Activated T-helper 1 cell treated with anti-CD3 and anti-CD28 coated beads, Interleukin-2, amount 50 U/mL, for 16 hours (primary cell): Measurements from ENCODE around the gene FAM168A.

ENCODE experiments used
- DNase-seq, 2 donors: peaks; one replicate each; pipeline ENCODE4 v3.0.0-alpha.2; 2020; ENCODE audit warnings: low read depth in 1 of 2, low spot score in 1 of 2

Gene FAM168A

GRCh38 chr11:73402834-73403185 is 195.1 kb downstream of the FAM168A start:
- no peak for DNase-seq

GRCh38 chr11:73401924-73402833 is 195.7 kb downstream of the FAM168A start:
- DNase-seq, result no peak

- DNase-seq, result no peak
Measured at GRCh38 chr11:73401217-73401923, 196.5 kb downstream of the FAM168A start.

- DNase-seq, result no peak
Measured at GRCh38 chr11:73400293-73400692, 197.6 kb downstream of the FAM168A start.

- no peak for DNase-seq
Measured at GRCh38 chr11:73399636-73400035, 198.3 kb downstream of the FAM168A start.

GRCh38 chr11:73399159-73399590 is 198.7 kb downstream of the FAM168A start:
- no peak for DNase-seq

- DNase-seq, result no peak
Measured at GRCh38 chr11:73398721-73399120, 199.2 kb downstream of the FAM168A start.

GRCh38 chr11:73398132-73398526 is 199.8 kb downstream of the FAM168A start:
- DNase-seq, result no peak

- DNase-seq, result no peak
Measured at GRCh38 chr11:73397468-73398131, 200.3 kb downstream of the FAM168A start.

GRCh38 chr11:73396985-73397384 is 200.9 kb downstream of the FAM168A start:
- no peak for DNase-seq

GRCh38 chr11:73396251-73396930 is 201.5 kb downstream of the FAM168A start:
- no peak for DNase-seq

- no peak for DNase-seq
Measured at GRCh38 chr11:73395297-73396208, 202.4 kb downstream of the FAM168A start.

- no peak for DNase-seq
Measured at GRCh38 chr11:73394416-73395296, 203.3 kb downstream of the FAM168A start.

GRCh38 chr11:73393479-73394415 is 204.2 kb downstream of the FAM168A start:
- DNase-seq, result peak; percentile 32 to 35

- no peak for DNase-seq
Measured at GRCh38 chr11:73393011-73393380, 204.9 kb downstream of the FAM168A start.

- no peak for DNase-seq
Measured at GRCh38 chr11:73392108-73393010, 205.6 kb downstream of the FAM168A start.

- no peak for DNase-seq
Measured at GRCh38 chr11:73391665-73392064, 206.2 kb downstream of the FAM168A start.
